OCI-M2 (cell line): Measurements from ENCODE around the gene PLCD1.
"Not testable (repeated sequence)": the region's sequence is repeated elsewhere in the genome, so short reads cannot be mapped to it uniquely, and the experiment has no call there.

Source experiments
- DNase-seq: peaks from one replicate; lab custom pipeline; 2025; ENCODE audit not compliant: unreplicated experiment; lab: John Stamatoyannopoulos, UW

PLCD1 gene

DNA sequence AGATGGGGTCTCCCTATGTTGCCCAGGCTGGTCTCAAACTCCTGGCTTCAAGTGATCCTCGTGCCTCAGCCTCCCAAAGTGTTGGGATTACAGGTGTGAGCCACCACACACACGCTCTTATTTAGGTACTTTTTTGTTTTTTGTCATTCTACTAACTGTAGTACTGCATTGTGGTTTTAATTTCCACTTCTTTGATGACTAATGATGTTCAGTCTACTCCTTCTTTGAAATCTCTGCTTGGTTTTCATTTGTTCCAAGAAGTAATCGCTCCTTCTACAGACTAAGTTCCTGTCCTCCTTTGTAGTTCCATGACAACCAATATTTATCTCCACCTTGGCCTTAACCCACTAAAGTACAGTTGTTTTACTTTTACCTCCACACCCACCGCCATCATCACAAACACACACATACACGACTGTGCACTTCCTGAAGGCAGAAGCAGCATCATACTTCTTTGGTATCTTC lies 9.0 kb upstream of the PLCD1 start:
- no peak for DNase-seq

DNA sequence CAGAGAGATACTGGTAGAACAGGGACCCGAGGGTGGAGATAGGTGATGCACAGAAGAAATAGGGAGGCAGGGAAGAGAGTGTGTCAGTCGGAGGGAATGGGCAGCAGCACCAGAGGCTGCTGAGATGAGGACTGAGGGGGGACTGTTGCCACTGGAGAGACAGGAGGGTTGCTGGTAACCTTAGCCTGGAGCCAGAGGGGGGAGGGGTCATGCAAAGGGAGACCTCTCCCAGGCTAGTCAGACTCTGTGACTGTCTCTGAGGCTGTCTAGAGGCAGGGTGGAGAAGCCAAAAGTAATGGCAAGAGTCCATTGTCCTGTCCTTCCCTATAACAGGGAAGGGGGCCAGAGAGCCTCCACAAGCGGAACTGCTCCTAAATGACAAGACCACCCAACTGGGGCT lies 7.5 kb upstream of the PLCD1 start:
- DNase-seq, result no peak

DNA sequence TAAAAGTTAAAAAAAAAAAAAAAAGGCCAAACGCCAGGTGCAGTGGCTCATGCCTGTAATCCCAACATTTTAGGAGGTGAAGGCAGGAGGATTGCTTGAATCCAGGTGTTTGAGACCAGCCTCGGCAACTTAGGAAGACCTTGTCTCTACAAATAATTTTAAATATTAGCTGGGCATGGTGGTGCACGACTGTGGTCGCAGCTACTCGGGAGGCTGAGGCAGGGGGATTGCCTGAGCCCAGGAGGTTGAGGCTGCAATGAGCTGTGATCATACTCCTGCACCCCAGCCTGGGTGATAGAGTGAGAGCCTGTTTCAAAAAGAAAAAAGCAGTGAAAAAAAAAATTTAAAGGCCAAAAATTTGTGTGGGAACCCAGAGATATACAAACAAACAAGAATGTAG lies 6.8 kb upstream of the PLCD1 start:
- no peak for DNase-seq

DNA sequence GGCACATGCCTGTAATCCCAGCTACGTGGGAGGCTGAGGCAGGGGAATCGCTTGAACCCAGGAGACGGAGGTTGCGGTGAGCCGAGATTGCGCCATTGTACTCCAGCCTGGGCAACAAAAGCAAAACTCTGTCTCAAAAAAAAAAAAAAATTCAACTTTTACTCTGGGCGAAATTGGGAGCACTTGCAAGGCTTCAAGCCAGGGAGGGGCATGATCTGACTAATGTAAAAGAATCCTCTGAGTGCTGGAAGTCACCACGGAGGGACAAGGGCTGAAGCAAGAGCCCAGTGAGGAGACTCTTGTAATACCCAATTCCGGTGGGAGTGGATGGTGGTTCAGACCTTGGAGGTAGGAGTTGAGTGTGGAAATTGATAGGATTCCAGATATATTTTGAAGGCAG lies 4.9 kb upstream of the PLCD1 start:
- not testable (repeated sequence) for DNase-seq

DNA sequence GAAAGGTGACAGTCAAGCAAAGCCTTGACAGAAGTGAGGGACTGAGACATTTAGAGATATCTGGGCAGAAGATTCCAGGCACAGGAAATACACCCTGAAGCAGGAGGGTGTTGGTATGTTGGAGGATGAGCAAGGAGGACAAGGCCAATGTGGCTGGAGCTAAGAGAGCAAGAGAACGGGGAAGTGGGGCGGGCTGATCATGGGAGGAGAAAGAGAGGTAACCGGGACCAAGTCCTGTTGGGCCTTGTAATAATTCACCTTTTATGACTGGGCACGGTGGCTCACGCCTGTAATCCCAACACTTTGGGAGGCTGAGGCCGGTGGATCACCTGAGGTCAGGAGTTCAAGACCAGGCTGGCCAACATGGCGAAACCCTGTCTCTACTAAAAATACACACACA lies 4.1 kb upstream of the PLCD1 start:
- DNase-seq, result not testable (repeated sequence)

DNA sequence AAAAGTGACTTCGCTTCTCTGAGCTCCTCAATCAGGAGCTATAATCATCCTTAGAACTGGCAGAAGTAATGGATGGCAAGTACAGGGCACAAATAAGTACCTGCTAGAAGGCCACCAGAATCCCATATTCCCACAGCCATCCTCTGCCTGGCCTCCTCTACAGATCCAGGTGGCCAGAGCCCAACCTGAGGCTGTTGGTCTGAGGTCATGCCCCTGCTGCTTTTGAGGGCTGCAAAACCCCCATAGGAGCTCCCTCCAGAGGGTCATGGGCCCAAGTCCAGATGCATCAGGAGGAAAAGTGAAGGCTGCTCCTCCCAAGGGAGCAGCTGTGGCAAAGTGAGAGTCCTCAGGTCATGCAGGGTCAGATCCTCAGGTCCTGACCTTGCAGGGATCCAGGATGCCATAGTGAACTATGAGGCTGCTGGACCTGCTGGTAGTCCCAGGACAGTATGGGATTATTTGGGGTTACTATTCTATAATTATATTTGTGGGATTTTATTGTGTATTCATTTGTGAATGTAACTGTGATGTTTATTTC lies 3.0 kb upstream of the PLCD1 start:
- no peak for DNase-seq

DNA sequence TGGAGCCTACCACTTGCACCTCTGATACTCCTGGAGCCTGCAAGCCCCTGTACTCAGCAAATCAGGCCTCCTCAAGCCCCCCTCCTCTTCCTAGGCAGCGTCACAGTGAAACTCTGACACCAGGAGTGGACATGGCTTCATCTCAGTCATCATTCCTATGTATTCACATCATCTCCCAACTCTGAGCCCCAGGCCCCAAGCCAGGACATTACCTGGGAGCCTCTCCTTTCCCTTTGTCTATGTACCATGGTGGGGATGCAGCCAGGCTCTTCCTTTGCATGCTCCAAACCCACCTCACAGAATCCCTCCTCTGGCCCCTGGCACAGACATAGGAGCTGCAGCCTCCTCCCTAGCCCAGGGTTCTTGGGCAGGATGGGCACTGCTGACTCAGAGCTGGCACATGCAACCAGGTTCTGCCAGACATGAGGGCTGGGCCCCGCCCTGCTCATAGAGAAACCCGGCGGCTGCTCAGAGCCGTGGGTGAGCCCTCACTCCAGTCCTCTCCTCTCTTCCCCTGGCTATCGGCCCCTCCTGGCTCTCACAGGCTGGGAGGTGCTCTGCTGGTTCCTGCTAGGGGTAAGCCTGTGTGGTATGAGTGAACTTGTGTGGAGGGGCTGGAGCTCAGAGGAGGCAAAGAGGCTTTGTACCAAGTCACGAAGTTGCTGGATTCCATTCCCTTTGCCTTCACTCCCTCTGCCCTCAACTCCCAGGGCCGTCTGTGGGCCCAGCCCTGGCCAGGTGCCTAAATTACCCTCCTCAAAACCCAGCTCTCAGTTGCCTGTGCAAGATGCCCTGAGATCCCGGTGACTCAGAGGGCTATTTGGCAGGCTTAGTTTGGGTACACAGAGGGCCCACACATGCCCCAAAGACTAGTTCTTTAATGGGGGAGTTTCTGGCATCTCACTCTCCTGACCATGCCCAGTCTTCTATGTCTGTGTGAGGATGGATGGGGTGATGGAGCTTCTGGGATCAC lies 1.9 kb upstream of the PLCD1 start:
- no peak for DNase-seq

DNA sequence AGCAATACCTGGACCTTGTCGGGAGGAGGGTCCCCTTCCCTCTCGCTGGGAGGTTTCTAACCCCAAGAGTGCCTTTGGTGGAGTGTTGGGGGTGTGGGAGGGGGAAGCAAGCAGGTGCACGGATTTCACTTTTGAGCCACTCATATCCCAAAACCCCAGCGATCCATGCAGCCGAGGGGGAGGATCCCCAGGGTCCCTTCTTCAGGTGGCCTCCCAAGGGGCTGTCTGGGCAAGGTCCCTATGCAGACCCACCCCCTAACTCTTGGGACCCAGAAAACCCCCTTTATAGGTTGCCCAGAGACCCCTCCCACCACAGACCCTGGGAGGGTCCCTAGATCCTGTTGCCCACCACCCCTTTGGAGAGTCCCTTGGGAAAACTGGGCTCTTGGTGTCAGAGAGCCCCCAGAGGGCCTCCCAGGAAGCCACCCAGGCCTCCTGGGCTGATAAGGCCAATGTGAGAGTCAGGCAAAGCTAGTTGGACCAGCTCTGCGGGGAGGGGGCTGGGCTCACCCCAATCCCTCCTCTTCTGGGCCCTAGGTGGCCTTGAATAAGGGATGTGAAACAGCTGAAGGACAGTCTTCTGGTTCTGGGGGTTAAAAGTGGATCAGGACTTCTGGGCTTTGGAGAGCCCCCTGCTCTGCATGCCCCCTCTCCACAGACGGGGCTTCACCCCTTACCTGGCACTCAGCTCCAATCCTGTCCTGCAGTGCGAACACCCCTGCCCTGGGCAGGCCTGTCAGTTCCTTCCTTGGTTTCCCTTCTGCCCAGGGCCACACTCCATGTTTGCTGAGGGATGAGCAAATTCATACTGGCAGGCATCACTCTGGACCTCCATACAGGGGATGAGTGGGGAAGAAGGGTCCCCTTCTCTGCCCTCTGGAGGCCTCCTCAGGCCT lies 932 bp upstream of the PLCD1 start:
- no peak for DNase-seq

DNA sequence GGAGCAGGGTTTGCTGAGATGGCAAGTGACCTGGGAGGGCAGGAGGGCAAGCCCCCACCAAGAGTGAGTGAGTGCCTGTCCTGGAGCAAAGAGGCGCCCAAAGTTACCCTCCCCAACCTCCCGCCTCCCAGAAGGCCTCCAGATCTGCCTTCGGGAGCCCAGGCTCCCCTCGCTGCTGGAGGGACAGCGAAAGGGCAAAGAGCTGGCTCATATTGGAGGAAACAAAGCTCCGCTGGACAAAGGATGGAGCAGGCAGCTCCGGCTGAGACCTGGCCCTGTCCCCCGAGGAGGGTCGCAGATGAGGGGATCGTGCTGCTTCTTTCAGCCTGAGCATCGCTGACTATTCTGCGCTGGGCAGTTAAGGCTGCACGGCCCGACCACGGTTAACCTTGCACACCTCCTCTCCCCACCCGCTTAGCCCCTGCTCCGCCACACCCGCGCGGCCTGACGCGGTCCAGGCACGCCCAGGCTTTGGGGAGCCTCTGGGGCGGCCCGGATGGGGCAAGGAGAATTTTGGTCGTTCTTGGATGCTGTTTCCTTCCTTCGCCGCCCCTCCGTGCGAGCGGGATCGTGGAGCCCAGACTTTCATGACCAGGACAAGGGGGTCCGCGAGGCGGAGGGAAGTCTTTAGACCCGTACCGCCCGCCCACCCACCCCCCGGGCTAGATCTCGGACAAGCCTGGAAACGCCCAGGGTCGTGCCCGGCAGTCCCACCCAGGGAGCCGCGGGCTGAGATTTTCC lies 651 bp downstream of the PLCD1 start:
- DNase-seq, result no peak

DNA sequence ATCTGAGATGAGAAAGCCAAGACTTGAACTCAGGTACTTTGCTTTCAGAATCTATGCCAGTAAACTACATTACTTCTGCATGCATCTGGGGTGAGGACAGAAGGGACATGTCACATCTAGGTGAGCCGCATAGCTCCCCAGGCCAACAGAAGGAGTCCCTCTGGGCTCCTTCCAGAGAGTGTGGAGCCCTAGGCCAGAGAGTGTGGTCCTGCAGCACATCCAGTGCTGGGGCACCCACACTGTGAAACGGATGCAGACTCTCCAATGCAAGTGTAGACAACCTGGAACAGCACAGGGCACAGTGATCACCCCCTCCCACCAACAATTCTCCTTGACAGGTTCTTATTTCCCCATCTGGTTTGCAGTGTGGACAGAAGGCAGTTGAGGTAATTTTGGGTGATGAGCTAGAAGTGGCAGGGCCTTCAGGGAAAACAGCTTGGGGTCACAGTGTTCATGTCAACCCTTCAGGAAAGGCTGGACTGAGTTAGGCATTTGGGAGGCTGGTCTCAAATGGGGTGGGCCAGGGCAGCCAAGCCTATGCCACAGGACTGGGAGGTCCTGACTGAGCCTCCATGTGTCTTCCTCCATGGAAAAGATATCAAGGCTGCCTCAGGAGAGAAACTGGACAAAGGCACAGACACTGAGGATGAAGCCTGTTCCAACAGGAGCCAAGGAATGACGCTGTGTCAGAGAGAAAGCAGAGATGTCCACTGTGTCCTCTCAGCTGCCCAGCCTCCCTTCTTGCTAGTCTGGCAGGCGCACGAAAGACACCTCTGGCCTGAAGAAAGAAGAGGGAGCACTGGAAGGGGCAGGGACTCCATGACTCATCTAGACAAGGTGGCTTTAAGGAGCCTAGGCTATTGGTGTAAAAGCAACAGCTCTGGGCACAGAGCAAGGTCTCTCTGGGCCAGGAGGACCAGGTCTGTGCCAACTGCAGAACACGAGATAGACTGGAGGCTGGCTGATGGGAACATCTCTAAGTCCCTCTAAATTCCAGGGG lies 1.7 kb downstream of the PLCD1 start:
- DNase-seq, result no peak

DNA sequence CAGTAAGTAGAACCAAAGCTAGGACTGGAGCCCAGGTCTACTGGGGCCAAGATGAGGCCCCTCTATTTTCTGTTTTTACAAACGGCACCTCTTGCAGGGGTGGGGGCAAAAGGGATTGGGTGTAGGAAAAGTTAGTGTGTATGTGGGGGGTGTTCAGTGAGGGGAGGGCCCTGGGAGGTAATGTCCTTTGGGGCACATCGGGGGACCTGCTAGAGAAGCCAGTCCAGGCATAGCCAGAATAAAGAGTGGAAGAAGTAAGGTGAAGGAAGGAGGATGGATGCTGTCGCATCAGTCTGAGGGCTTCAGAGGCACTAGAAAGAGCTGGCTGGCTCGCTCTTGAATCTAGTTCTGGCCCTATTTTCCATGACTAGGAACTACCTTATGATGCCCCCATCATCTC lies 2.6 kb downstream of the PLCD1 start:
- no peak for DNase-seq

DNA sequence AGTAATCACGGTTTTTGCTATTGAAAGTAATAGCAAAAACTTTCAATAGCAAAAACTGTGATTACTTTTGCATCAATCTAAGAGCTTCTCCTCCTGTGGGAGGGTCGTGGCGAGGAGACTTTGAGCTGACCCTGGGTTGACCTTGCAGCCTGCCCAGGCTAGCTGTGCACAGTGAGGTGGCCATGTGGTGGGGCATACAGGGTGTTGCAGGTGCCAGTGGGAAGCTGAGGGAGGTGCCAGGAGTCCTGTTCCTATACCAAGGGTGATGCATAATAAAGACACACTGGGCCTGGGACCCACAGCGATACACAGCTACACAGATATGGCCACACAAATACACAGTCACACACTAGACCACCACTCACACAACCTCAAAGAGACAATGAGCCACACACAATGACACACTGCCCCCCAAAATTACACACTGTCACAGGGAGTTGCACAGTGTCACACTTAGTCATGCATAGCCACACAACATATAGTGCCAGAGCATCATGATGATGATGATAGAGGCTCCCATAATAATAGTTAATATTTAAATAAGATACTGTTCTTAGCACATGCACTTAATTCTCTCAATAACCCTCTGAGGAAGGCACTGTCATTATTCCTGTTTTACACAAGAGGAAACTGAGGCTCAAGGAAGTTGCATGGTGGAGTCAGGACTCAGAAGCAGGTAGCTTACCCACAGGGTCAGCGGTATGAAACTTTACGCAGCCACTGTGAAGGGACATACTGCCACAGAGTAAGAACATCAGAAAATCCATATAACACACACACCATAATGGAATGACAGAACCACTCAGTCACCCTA lies 6.3 kb downstream of the PLCD1 start:
- DNase-seq, result no peak

DNA sequence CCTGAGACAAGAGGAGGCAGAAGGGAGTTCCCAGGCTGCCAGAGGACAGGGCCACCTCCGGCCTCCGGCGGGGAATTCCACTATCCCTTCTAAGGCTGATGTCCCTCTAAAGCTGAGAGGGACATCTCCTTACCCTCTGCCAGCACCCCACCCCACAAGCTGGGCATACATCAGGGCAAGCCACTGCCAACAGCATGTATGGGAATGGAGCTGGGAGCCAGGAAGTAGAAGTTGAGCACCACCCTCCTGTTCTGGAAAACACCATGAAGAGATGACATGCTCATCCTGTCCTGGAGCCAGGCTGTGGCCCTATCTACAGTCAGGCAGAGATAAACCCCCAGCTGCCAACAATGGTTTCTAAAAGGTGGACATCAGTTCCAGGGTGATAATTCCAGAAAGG lies 7.1 kb downstream of the PLCD1 start:
- DNase-seq, result no peak

DNA sequence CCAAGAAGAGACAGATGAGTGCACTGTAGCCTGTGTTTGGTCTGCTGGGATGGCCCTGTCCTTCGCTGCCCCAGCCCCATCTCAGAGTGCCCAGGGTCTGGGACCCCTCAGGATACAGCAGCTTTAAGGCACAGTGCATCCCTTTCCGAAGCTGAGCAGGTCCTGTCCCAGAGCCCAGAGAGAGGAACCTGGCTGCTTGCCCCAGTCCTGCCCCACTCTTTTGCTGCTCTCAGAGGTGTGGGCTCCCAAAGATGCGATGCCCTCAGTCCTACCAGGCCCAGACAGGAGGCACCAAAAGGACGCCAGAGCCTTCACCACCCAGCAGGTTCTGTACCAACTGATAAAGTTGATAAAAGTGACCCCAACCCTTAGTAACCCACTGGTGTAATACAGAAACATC lies 8.2 kb downstream of the PLCD1 start:
- DNase-seq, result no peak

DNA sequence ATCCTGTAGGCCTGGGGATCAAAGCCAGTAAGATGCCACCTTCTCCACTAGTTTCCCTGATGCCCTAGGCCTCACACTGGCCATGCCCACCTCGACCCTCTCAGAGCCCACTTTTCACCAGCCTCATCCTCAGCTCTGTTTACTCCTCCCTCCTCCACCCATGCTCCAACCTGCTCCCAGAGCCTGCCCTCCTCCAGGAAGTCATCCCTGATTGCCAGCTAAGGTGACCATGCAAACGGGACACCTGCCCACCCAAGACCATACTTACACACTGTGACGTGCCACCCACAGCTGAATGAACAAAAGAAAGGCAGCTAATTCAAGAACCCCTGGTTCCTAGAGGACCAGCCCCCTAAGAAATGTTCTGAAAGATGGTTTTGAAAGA lies 9.1 kb downstream of the PLCD1 start:
- DNase-seq, result no peak

DNA sequence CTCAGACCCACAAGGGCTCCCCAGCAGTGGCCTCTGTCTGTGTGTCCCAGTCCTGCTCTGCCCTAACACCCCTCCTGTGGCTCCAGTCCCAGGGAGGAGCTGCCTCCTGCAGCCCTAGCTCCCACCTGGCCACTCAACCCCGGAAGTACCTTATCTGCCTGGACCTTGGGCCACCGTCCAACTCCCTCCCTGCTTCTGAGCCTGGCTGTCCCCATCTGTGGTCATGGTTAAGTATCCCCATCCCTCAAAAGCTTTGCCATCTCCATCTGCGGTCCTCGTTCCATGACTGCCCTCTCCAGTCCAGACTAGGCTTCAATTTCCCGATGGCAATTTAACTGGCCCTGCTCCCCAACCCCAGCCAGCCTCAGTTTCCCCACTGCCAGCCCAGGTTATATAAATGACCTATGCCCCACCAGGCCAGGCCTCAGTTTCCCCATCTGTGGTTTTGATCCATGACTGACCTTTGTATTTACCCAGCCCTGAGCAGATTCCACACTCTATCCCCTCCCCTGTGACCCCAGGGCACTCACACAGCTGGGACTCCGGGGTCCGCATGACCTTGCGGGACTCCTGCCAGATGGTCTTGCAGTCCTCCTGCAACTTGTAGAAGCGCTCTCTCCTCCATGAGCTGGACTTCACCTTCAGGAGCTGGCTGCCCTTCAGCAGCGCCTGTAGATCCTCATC lies 9.6 kb downstream of the PLCD1 start:
- no peak for DNase-seq

DNA sequence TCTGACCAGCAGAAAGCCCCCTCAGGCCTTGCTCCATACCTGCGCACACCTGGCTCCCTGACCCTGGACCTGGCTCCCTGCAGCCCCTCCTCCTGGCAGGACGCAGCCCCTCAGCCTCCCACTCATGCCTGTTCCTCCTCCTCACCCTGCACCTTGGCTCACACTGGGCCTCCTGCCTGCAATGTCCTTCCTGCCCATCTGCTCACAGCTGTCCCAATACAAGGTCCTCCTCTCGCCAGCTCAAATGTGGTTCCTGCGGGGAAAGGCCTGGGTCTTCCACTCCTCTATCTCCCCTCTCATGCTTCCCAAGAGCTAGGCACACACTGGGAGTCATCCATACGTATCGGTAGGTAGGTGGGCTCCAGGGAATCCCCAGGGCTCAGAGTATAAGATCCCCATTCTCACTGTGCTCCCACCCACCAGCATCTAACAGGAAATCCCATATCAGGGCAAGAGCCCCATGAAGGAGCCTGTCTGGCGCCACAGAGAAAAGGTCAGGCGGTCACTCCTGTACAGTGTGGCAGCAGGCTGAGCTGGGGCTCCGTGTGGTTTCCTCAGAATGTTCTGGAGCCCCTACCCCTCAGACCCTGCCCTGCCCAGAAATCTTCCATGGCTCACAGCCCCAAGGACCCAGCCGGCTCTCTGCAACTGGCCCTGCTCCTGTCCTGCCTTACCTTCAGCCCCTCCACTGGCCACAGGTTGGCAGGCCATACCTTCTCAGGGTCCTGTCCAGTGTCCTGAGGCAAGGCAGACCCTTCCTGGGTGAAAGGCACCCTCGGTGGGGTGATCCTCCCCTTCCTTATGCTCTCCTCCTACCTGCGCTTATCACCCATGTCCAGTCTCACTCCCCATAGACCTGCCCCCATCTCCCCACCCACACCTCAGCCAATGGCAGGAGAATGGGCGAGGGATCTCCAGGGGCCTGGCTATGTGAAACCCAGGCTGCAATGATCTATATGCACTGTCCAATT lies 10.9 kb downstream of the PLCD1 start:
- no peak for DNase-seq
